Smooth muscle cell (in vitro differentiated cells): ENCODE data around the gene POLDIP3. TPM values are rescaled to one million over a fixed set of nuclear protein-coding genes. Genes with fewer than 3 reads are reported as not detected.

Experiments
- DNase-seq: peaks from one replicate; lab custom pipeline; 2025; ENCODE audit not compliant: unreplicated experiment; lab: John Stamatoyannopoulos, UW
- H2AFZ ChIP-seq: fragments of 200-600 bp; sonication (generic); 2 replicates; pipeline ENCODE4 v1.6.0; 2016; ENCODE audit warnings: antibody characterized with exemption, low read depth, mild to moderate bottlenecking
- H3F3A ChIP-seq: fragments of 200-600 bp; sonication (generic); 2 replicates; pipeline ENCODE4 v1.6.0; 2017; ENCODE audit warnings: antibody characterized with exemption, low read depth
- H3K27ac ChIP-seq: fragments of 200-600 bp; sonication (generic); 2 replicates; pipeline ENCODE4 v1.5.1; 2016; ENCODE audit warnings: low read depth, mild to moderate bottlenecking
- H3K27me3 ChIP-seq: fragments of 200-600 bp; sonication (generic); 2 replicates; pipeline ENCODE4 v1.6.1; 2016; ENCODE audit warnings: low read depth, mild to moderate bottlenecking
- H3K36me3 ChIP-seq: fragments of 200-600 bp; sonication (generic); 2 replicates; pipeline ENCODE4 v1.5.1; 2016; ENCODE audit warnings: low read depth
- H3K4me1 ChIP-seq: fragments of 200-600 bp; sonication (generic); 2 replicates; pipeline ENCODE4 v1.5.1; 2016; ENCODE audit warnings: low read depth
- H3K4me2 ChIP-seq: fragments of 200-600 bp; sonication (generic); 2 replicates; pipeline ENCODE4 v1.6.0; 2016; ENCODE audit warnings: mild to moderate bottlenecking
- H3K4me3 ChIP-seq: fragments of 200-600 bp; sonication (generic); 2 replicates; pipeline ENCODE4 v1.5.1; 2016; ENCODE audit warnings: mild to moderate bottlenecking
- H3K79me2 ChIP-seq: fragments of 200-600 bp; sonication (generic); 2 replicates; pipeline ENCODE4 v1.6.0; 2016; ENCODE audit warnings: low read depth, mild to moderate bottlenecking
- H3K9ac ChIP-seq: fragments of 200-600 bp; sonication (generic); 2 replicates; pipeline ENCODE4 v1.6.0; 2016; ENCODE audit warnings: low read depth
- H3K9me3 ChIP-seq: fragments of 200-600 bp; sonication (generic); replicated peaks from 2 replicates; pipeline ENCODE4 v1.5.1; 2016; ENCODE audit warnings: low read depth
- H4K20me1 ChIP-seq: fragments of 200-600 bp; sonication (generic); 2 replicates; pipeline ENCODE4 v1.6.0; 2016; ENCODE audit warnings: low read depth
- WGBS: methylation state at CpG from one replicate; pipeline ENCODE4 v1.1.7; 2016; ENCODE audit warnings: low lambda C conversion rate; 5-methylcytosine and 5-hydroxymethylcytosine counted together
- polyA plus RNA-seq: library from polyadenylated mRNA; unstranded; fragments of >200 nt; fragmentation: Nextera tagmentation; extraction: Ambion mirVana; gene quantifications from 2 replicates; pipeline ENCODE4 v1.2.1, GENCODE V29; 2016
- total RNA-seq: library from RNA; depleted of rRNA; stranded (reverse); fragments of >200 nt; gene quantifications from 2 replicates; pipeline ENCODE4 v1.2.3, GENCODE V29; 2014
- TF ChIP-seq, protein P1 (sequence below): fragments of 200-600 bp; sonication (generic); IDR thresholded peaks from 2 replicates; pipeline ENCODE4 v1.5.1; 2017; ENCODE audit warnings: borderline replicate concordance, mild to moderate bottlenecking, antibody characterized with exemption; ENCODE audit not compliant: insufficient read depth, poor library complexity, severe bottlenecking

The POLDIP3 gene
- total and polyA plus RNA-seq, 2 experiments from 2014 or later: 31.1 to 49.4 TPM

DNA sequence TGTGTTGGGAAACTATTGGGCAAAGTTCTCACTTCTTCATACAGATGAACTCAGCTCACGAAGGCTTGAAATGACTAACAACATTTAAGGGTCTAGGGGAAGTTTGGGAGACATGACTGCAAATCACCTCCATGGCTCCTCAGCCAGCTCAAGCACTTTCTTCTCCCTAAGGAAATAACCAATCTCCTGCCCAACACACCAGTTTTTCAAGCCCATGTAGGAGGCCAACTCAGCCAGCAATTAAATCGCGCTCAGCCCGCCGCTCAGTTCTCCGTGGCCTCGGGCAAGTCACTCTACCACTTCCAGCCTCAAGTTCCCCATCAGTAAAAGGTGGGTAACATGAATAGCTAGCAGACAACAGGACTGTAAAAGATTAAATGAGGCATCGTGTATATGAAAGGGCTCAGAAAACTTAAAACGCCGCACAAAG is 796 bp downstream of the POLDIP3 start:
- 2% methylated on average over 10 of the region's 10 CpGs for WGBS
- TF ChIP-seq, protein P1, sequence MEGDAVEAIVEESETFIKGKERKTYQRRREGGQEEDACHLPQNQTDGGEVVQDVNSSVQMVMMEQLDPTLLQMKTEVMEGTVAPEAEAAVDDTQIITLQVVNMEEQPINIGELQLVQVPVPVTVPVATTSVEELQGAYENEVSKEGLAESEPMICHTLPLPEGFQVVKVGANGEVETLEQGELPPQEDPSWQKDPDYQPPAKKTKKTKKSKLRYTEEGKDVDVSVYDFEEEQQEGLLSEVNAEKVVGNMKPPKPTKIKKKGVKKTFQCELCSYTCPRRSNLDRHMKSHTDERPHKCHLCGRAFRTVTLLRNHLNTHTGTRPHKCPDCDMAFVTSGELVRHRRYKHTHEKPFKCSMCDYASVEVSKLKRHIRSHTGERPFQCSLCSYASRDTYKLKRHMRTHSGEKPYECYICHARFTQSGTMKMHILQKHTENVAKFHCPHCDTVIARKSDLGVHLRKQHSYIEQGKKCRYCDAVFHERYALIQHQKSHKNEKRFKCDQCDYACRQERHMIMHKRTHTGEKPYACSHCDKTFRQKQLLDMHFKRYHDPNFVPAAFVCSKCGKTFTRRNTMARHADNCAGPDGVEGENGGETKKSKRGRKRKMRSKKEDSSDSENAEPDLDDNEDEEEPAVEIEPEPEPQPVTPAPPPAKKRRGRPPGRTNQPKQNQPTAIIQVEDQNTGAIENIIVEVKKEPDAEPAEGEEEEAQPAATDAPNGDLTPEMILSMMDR: no peak
- Histone ChIP-seq H3K79me2 (peaks cover 52% of the 10 kb centered on the region), H3K36me3 (no peaks in the 10 kb centered on the region), H3F3A (peaks cover 25% of the 10 kb centered on the region), H3K4me1 (peaks cover 12% of the 10 kb centered on the region), H3K9me3 (no peaks in the 10 kb centered on the region), H3K4me2 (peak overlapping the region; percentile 97), H3K27me3 (no peaks in the 10 kb centered on the region), H3K27ac (peak overlapping the region; percentile 98), H2AFZ (peak overlapping the region; percentile 41), H3K9ac (peak overlapping the region; percentile 97), H4K20me1 (peaks cover 45% of the 10 kb centered on the region), H3K4me3 (peak overlapping the region; percentile 75)
- DNase-seq: no peak

DNA sequence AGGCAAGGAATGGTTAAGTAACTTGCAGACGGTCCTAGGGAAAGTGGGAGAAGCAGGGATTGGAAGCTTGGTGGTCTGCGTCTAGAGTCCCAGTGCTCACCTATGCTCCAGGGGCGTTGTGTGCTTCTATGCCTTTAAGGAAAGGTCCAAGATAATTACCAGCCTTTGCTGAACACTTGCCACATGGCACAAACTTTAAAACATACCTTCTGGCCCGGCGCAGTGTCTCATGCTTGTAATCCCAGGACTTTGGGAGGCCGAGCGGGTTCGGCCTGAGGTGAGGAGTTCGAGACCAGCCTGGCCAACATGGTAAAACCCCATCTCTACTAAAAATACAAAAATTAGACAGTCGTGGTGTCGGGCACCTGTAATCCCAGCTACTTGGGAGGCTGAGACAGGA is 2.3 kb downstream of the POLDIP3 start:
- Histone ChIP-seq H3K36me3 (no peaks in the 10 kb centered on the region), H3K27ac (no peak overlapping the region), H4K20me1 (peaks cover 58% of the 10 kb centered on the region), H3K4me2 (peak overlapping the region; percentile 97), H3K9ac (no peak overlapping the region), H3K4me1 (peaks cover 20% of the 10 kb centered on the region), H2AFZ (no peak overlapping the region), H3K79me2 (peaks cover 67% of the 10 kb centered on the region), H3K27me3 (no peaks in the 10 kb centered on the region), H3K4me3 (no peak overlapping the region), H3K9me3 (no peaks in the 10 kb centered on the region), H3F3A (peaks cover 25% of the 10 kb centered on the region)
- 89% methylated on average over 11 of the region's 11 CpGs for WGBS
- TF ChIP-seq, protein P1: no peak
- DNase-seq: no peak

DNA sequence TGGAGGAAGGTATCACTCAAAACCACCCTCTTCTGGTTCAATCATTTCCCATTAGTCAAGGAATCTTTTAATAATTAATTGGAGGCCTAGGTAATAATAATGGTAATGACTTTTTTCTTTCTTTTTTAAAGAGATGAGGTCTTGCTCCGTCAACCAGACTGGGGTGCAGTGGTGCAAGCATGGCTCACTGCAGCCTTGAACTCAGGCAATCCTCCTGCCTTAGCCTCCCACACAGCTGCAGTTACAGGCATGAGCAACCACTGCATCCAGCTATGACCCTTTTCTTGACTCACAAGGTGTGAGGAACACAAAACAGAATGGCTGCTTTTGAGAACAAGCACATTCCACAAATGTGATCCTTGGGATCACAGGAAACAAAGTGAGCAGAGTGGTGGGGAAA is 3.6 kb downstream of the POLDIP3 start:
- no peak overlapping the region for H3K4me3 ChIP-seq
- TF ChIP-seq, protein P1: no peak
- peak overlapping the region; percentile 84 for H3K27ac ChIP-seq
- no peak for DNase-seq
- H3K9ac ChIP-seq: no peak overlapping the region
- H2AFZ ChIP-seq: no peak overlapping the region
- H3K27me3 ChIP-seq: no peaks in the 10 kb centered on the region
- peaks cover 25% of the 10 kb centered on the region for H3F3A ChIP-seq
- peak overlapping the region; percentile 4 for H3K4me2 ChIP-seq
- no peaks in the 10 kb centered on the region for H3K36me3 ChIP-seq
- peaks cover 80% of the 10 kb centered on the region for H3K79me2 ChIP-seq
- 55% methylated on average over 1 of the region's 1 CpG for WGBS
- H3K9me3 ChIP-seq: no peaks in the 10 kb centered on the region
- H3K4me1 ChIP-seq: peaks cover 20% of the 10 kb centered on the region
- H4K20me1 ChIP-seq: peaks cover 71% of the 10 kb centered on the region

DNA sequence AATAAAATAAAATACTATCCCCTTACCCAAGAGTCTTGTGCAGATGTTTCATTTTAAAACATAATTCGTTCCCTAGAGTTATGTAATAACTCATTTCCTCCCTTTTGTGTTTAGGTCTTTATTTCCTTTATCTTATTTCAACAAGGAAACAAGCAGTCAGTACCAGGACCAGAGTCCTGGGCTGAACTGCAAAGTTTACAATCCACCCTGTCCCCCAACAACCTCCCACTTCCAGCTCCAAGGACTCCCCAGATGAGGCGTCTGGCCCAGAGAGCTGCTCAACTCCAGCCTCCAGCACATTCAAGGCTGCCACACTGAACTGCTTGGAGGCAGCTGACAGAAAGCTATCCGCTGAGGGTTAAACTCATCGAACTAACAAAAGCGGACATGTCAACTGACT is 4.5 kb downstream of the POLDIP3 start:
- no peak for DNase-seq
- H3K4me2 ChIP-seq: no peak overlapping the region
- 89% methylated on average over 5 of the region's 5 CpGs for WGBS
- no peaks in the 10 kb centered on the region for H3K27me3 ChIP-seq
- no peak overlapping the region for H2AFZ ChIP-seq
- H3F3A ChIP-seq: peaks cover 25% of the 10 kb centered on the region
- H3K4me1 ChIP-seq: peaks cover 20% of the 10 kb centered on the region
- H3K9ac ChIP-seq: no peak overlapping the region
- no peaks in the 10 kb centered on the region for H3K36me3 ChIP-seq
- no peaks in the 10 kb centered on the region for H3K9me3 ChIP-seq
- TF ChIP-seq, protein P1: no peak
- peaks cover 89% of the 10 kb centered on the region for H3K79me2 ChIP-seq
- peak overlapping the region; percentile 84 for H3K27ac ChIP-seq
- no peak overlapping the region for H3K4me3 ChIP-seq
- H4K20me1 ChIP-seq: peaks cover 80% of the 10 kb centered on the region
